HepG2 (cell line): ENCODE results near the gene NOTO. TPM values are rescaled to one million over a fixed set of nuclear protein-coding genes. Genes with fewer than 3 reads are reported as not detected.

Experiments
- AGO1 ChIP-seq: fragments of 200-400 bp; formaldehyde crosslinking; IDR thresholded peaks from 2 replicates; pipeline ENCODE4 v1.6.1; 2017; ENCODE audit warnings: mild to moderate bottlenecking, low read depth, low read length, moderate library complexity; ENCODE audit not compliant: poor library complexity, severe bottlenecking
- ARID4A ChIP-seq: sonication (generic); formaldehyde crosslinking; IDR thresholded peaks from 2 replicates; pipeline ENCODE4 v1.5.0; 2020; ENCODE audit warnings: mild to moderate bottlenecking, missing genetic modification reagents, borderline replicate concordance
- ARNT2 ChIP-seq: sonication (generic); formaldehyde crosslinking; IDR thresholded peaks from 2 replicates; pipeline ENCODE4 v1.8.0; 2022; ENCODE audit warnings: mild to moderate bottlenecking, low read depth, missing genetic modification reagents, moderate library complexity
- BCL6 ChIP-seq: IDR thresholded peaks from 2 replicates; pipeline ENCODE4 v1.6.1; 2016; ENCODE audit warnings: missing genetic modification reagents, missing compliant biosample characterization
- CTCF ChIP-seq: sonication (generic); formaldehyde crosslinking; IDR thresholded peaks from 2 replicates; pipeline ENCODE4 v1.5.0; 2020; ENCODE audit warnings: mild to moderate bottlenecking, missing genetic modification reagents, moderate library complexity
- FOXM1 ChIP-seq: sonication (generic); formaldehyde crosslinking; IDR thresholded peaks from 2 replicates; pipeline ENCODE4 v1.5.0; 2020; ENCODE audit warnings: missing genetic modification reagents
- GATAD2A ChIP-seq: IDR thresholded peaks from 2 replicates; pipeline ENCODE4 v1.6.1; 2016
- HCFC1 ChIP-seq: fragments of 150-350 bp; IDR thresholded peaks from 2 replicates; pipeline ENCODE4 v1.6.1; 2014; ENCODE audit warnings: low read depth, low read length
- HES4 ChIP-seq: sonication (generic); formaldehyde crosslinking; IDR thresholded peaks from 2 replicates; pipeline ENCODE4 v1.9.0; 2021; ENCODE audit warnings: mild to moderate bottlenecking, missing genetic modification reagents, borderline replicate concordance
- KDM3A ChIP-seq: IDR thresholded peaks from 2 replicates; pipeline ENCODE4 v1.6.1; 2018; ENCODE audit warnings: low read depth, missing compliant biosample characterization
- MAZ ChIP-seq, 2 experiments: sonication (generic) in 1 of 2; formaldehyde crosslinking in 1 of 2; IDR thresholded peaks; 2 replicates each; pipeline versions ENCODE4 v1.5.0 to v1.6.1; 2012 to 2020; ENCODE audit warnings: low read depth in 2 of 2, mild to moderate bottlenecking in 2 of 2, borderline replicate concordance in 1 of 2, improper control_type of control experiment in 1 of 2, low read length in 1 of 2, missing genetic modification reagents in 1 of 2, moderate library complexity in 1 of 2
- NR2F6 ChIP-seq, 2 experiments: IDR thresholded peaks; 2 replicates each; pipeline ENCODE4 v1.6.1; 2016; ENCODE audit warnings: antibody characterized with exemption in 1 of 2, mild to moderate bottlenecking in 1 of 2
- POGZ ChIP-seq: sonication (generic); formaldehyde crosslinking; IDR thresholded peaks from 2 replicates; pipeline ENCODE4 v1.4.0; 2020; ENCODE audit warnings: mild to moderate bottlenecking, missing genetic modification reagents
- SMAD9 ChIP-seq: sonication (generic); formaldehyde crosslinking; IDR thresholded peaks from 2 replicates; pipeline ENCODE4 v1.5.1; 2020; ENCODE audit warnings: mild to moderate bottlenecking, missing genetic modification reagents
- STAG1 ChIP-seq: sonication (generic); formaldehyde crosslinking; IDR thresholded peaks from 2 replicates; pipeline ENCODE4 v1.4.0; 2020; ENCODE audit warnings: missing genetic modification reagents
- TCF7 ChIP-seq: sonication (generic); IDR thresholded peaks from 2 replicates; pipeline ENCODE4 v1.6.1; 2016; ENCODE audit warnings: antibody characterized with exemption, low read depth
- YEATS4 ChIP-seq: sonication (generic); formaldehyde crosslinking; IDR thresholded peaks from 2 replicates; pipeline ENCODE4 v1.4.0; 2020; ENCODE audit warnings: missing genetic modification reagents, borderline replicate concordance
- ZGPAT ChIP-seq: IDR thresholded peaks from 2 replicates; pipeline ENCODE4 v1.6.1; 2016; ENCODE audit warnings: mild to moderate bottlenecking
- ZMYM4 ChIP-seq: sonication (generic); formaldehyde crosslinking; IDR thresholded peaks from 2 replicates; pipeline ENCODE4 v1.8.1; 2023; ENCODE audit warnings: mild to moderate bottlenecking, missing genetic modification reagents
- ZNF205 ChIP-seq: IDR thresholded peaks from 2 replicates; pipeline ENCODE4 v1.6.1; 2018; ENCODE audit warnings: missing biosample characterization, missing genetic modification reagents
- ZNF274 ChIP-seq: sonication (generic); formaldehyde crosslinking; IDR thresholded peaks from 2 replicates; pipeline ENCODE4 v1.5.1; 2020; ENCODE audit warnings: mild to moderate bottlenecking, missing genetic modification reagents
- ZNF615 ChIP-seq: sonication (generic); formaldehyde crosslinking; IDR thresholded peaks from 2 replicates; pipeline ENCODE4 v1.5.0; 2020; ENCODE audit warnings: mild to moderate bottlenecking, missing genetic modification reagents, borderline replicate concordance
- ZNF792 ChIP-seq: IDR thresholded peaks from 2 replicates; pipeline ENCODE4 v1.6.1; 2016
- polyA plus RNA-seq, 8 experiments: library from polyadenylated mRNA; depleted of rRNA in 3 of 8; stranded (reverse) in 7 of 8; unstranded in 1 of 8; fragments of >200 nt; fragmentation: Illumina TruSeq in 4 of 8; extraction: Trizol in 4 of 8; gene quantifications; 2 replicates each; pipeline versions ENCODE4 v1.2.1 to v1.2.3, GENCODE V29; 2011 to 2016; ENCODE audit warnings: low read depth in 4 of 8, missing spikeins in 1 of 8, mixed read lengths in 1 of 8; ENCODE audit not compliant: insufficient read depth in 1 of 8
- total RNA-seq, 5 experiments: library from RNA; depleted of rRNA; stranded (reverse); fragments of >200 nt; fragmentation: Illumina TruSeq; extraction: Trizol; gene quantifications; 2 replicates each; pipeline ENCODE4 v1.2.3, GENCODE V29; 2016; ENCODE audit warnings: low read depth in 1 of 5

Gene NOTO
- total and polyA plus RNA-seq, 2 of the 13 experiments (the other 11 are each of a cell fraction or from before 2014, with no cell fraction given) = not detected

- TF ChIP-seq CTCF (peak; percentile 100), HES4 (CRISPR knock-in tag) (no peak; the same call in 1 of the 2 replicates), ZNF615 (CRISPR knock-in tag) (no peak), ZGPAT (CRISPR knock-in tag) (peak; percentile 53; the same call in 1 of the 2 replicates), ZMYM4 (CRISPR knock-in tag) (peak; percentile 34; the same call in 1 of the 2 replicates), YEATS4 (CRISPR knock-in tag) (no peak), POGZ (CRISPR knock-in tag) (peak; percentile 30; the same call in 1 of the 2 replicates), SMAD9 (0 out of 2 replicates have a peak, but pooled peaks have one; percentile 49), ARID4A (CRISPR knock-in tag) (no peak; the same call in 1 of the 2 replicates), MAZ (IDR thresholded peaks at IDR 0.05; ENCODE audit: borderline replicate concordance, low read depth, low read length) (peak; percentile 25; the same call in 1 of the 2 replicates), MAZ (CRISPR knock-in tag; IDR thresholded peaks at IDR 0.05; ENCODE audit: low read depth) (peak; percentile 64; the same call in 1 of the 2 replicates), STAG1 (CRISPR knock-in tag) (peak; percentile 99), AGO1 (peak; percentile 22), HCFC1 (no peak), TCF7 (no peak), KDM3A (peak; percentile 80; the same call in 1 of the 2 replicates), ZNF792 (0 out of 2 replicates have a peak, but pooled peaks have one; percentile 34), ARNT2 (CRISPR knock-in tag) (peak; percentile 57; the same call in 1 of the 2 replicates), GATAD2A (CRISPR knock-in tag) (peak; percentile 29; the same call in 1 of the 2 replicates), BCL6 (CRISPR knock-in tag) (peak; percentile 36; the same call in 1 of the 2 replicates), FOXM1 (CRISPR knock-in tag) (no peak), NR2F6 (IDR thresholded peaks at IDR 0.05) (no peak), NR2F6 (CRISPR knock-in tag; IDR thresholded peaks at IDR 0.05) (peak; percentile 56; the same call in 1 of the 2 replicates), ZNF205 (0 out of 2 replicates have a peak, but pooled peaks have one; percentile 16), ZNF274 (CRISPR knock-in tag) (peak; percentile 92)
Observed at GRCh38 chr2:73156539-73157124, 45.7 kb upstream of the NOTO start (continued).
